ENCODE data around the gene METTL8.

METTL8 gene

GRCh38 chr2:171365778-171366177 is 68.0 kb downstream of the METTL8 start:
- no peaks in the 10 kb centered on the region for H3K9me2 ChIP-seq (replicated peaks; ENCODE audit: insufficient read depth, low read length)
- no peak overlapping the region for H3K27ac ChIP-seq (ENCODE audit: low read depth, low read length)
- TF ChIP-seq CTCF (IDR thresholded peaks at IDR 0.05; ENCODE audit: insufficient read depth, low read length, poor library complexity, severe bottlenecking) (no peak), EZH2phosphoT487 (conservative IDR thresholded peaks at IDR 0.05; ENCODE audit: low read length) (no peak)
- no peak overlapping the region for H2AFZ ChIP-seq (ENCODE audit: low read depth, low read length, severe bottlenecking)
- H3K4me3 ChIP-seq (ENCODE audit: insufficient read depth, low read length, poor library complexity, severe bottlenecking): no peak overlapping the region
- no peaks in the 10 kb centered on the region for H4K20me1 ChIP-seq (ENCODE audit: low read depth, low read length)
- peaks cover 16% of the 10 kb centered on the region for H3K36me3 ChIP-seq (ENCODE audit: low read length)
- H3K9ac ChIP-seq (ENCODE audit: low read length): no peak overlapping the region
- peaks cover 14% of the 10 kb centered on the region; the same call in 1 of the 2 replicates for H3K9me3 ChIP-seq (ENCODE audit: insufficient read depth, low read length)
- no peaks in the 10 kb centered on the region for H3K27me3 ChIP-seq (ENCODE audit: low read length)
- no peak overlapping the region for H3K4me2 ChIP-seq (ENCODE audit: low read depth, low read length, poor library complexity, severe bottlenecking)
- H3F3A ChIP-seq (ENCODE audit: insufficient read depth): peaks cover under 1% of the 10 kb centered on the region; the same call in 1 of the 2 replicates
- H3K79me2 ChIP-seq (ENCODE audit: insufficient read depth, low read length): peaks cover 7% of the 10 kb centered on the region; the same call in 1 of the 2 replicates

- no peak for TF ChIP-seq CTCF (IDR thresholded peaks at IDR 0.05; ENCODE audit: insufficient read depth, low read length, poor library complexity, severe bottlenecking)
- no peak for TF ChIP-seq EZH2phosphoT487 (conservative IDR thresholded peaks at IDR 0.05; ENCODE audit: low read length)
- Histone ChIP-seq H3K27me3 (ENCODE audit: low read length) (no peaks in the 10 kb centered on the region), H3K4me3 (ENCODE audit: insufficient read depth, low read length, poor library complexity, severe bottlenecking) (no peak overlapping the region), H3K4me2 (ENCODE audit: low read depth, low read length, poor library complexity, severe bottlenecking) (no peak overlapping the region), H3K9ac (ENCODE audit: low read length) (no peak overlapping the region), H3K27ac (ENCODE audit: low read depth, low read length) (no peak overlapping the region), H3K9me3 (ENCODE audit: insufficient read depth, low read length) (peaks cover 14% of the 10 kb centered on the region; the same call in 1 of the 2 replicates), H3K36me3 (ENCODE audit: low read length) (peaks cover 16% of the 10 kb centered on the region), H3K79me2 (ENCODE audit: insufficient read depth, low read length) (peaks cover 7% of the 10 kb centered on the region; the same call in 1 of the 2 replicates), H4K20me1 (ENCODE audit: low read depth, low read length) (no peaks in the 10 kb centered on the region), H3F3A (ENCODE audit: insufficient read depth) (no peaks in the 10 kb centered on the region), H3K9me2 (replicated peaks; ENCODE audit: insufficient read depth, low read length) (no peaks in the 10 kb centered on the region), H2AFZ (ENCODE audit: low read depth, low read length, severe bottlenecking) (no peak overlapping the region)
Measured at GRCh38 chr2:171365232-171365631, 68.6 kb downstream of the METTL8 start.

- H3K27ac ChIP-seq (ENCODE audit: low read depth, low read length): no peak overlapping the region
- H3K9me3 ChIP-seq (ENCODE audit: insufficient read depth, low read length): peaks cover 19% of the 10 kb centered on the region; the same call in 1 of the 2 replicates
- H3F3A ChIP-seq (ENCODE audit: insufficient read depth): no peaks in the 10 kb centered on the region
- no peak overlapping the region for H3K9ac ChIP-seq (ENCODE audit: low read length)
- no peak overlapping the region for H3K4me3 ChIP-seq (ENCODE audit: insufficient read depth, low read length, poor library complexity, severe bottlenecking)
- H3K36me3 ChIP-seq (ENCODE audit: low read length): peaks cover 28% of the 10 kb centered on the region
- no peaks in the 10 kb centered on the region for H3K27me3 ChIP-seq (ENCODE audit: low read length)
- H3K9me2 ChIP-seq (replicated peaks; ENCODE audit: insufficient read depth, low read length): no peaks in the 10 kb centered on the region
- H4K20me1 ChIP-seq (ENCODE audit: low read depth, low read length): no peaks in the 10 kb centered on the region
- H2AFZ ChIP-seq (ENCODE audit: low read depth, low read length, severe bottlenecking): no peak overlapping the region
- peaks cover 7% of the 10 kb centered on the region; the same call in 1 of the 2 replicates for H3K79me2 ChIP-seq (ENCODE audit: insufficient read depth, low read length)
- H3K4me2 ChIP-seq (ENCODE audit: low read depth, low read length, poor library complexity, severe bottlenecking): no peak overlapping the region
- TF ChIP-seq EZH2phosphoT487 (conservative IDR thresholded peaks at IDR 0.05; ENCODE audit: low read length): no peak
- no peak for TF ChIP-seq CTCF (IDR thresholded peaks at IDR 0.05; ENCODE audit: insufficient read depth, low read length, poor library complexity, severe bottlenecking)
Measured at GRCh38 chr2:171362396-171362795, 71.4 kb downstream of the METTL8 start.
